ENCODE measurements around the gene PSD4.
"Not testable (repeated sequence)": the region's sequence is repeated elsewhere in the genome, so short reads cannot be mapped to it uniquely, and the experiment has no call there.

PSD4 gene

DNA sequence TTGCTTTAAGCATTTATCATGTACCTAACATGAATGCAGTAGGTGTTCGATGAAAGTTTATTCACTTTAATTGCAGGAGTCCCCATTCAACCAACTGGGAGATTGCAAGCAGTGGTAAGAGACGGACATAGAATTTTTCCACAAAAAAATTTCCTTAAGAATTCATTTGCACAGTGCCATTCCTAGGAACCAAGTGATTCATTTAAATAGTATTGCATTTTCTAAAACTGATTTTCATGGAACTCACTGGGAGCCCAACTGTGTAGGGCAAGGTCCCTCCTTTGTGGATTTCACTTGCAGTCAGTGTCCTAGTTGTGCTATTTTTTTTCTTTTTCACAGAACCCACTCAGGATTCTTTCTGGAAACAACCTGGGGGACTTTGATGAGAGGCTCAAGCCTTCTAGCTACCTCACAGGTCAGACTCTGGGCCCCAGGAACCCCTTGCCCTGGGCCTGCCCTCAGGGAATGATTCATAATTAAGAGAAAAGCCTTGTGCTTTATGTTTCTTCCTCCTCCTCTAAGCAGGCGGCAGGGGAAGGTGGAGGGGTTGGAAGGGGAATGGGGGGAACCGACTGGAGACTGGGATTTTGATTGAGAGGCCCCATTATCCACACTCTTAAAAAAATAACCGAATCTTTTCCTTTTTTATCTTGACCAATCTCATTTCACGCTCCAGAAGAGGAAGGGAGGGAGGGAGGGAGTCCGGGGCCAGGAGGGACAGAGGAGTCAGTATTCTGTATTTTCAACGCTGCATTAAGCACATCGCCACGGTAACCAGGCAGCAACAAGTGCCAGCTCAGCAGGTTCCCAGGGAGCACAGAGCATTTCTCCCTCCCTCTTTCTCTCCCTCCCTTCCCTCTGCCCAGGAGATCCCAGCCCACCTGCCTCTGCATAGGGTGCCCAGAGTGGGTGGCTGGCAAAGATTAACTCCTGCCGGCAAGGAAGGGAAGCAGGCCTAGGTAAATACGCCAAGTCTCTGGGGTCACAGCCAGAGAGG is 51.8 kb downstream of the PSD4 start:
- DNase-seq: peak; percentile 23 to 25

DNA sequence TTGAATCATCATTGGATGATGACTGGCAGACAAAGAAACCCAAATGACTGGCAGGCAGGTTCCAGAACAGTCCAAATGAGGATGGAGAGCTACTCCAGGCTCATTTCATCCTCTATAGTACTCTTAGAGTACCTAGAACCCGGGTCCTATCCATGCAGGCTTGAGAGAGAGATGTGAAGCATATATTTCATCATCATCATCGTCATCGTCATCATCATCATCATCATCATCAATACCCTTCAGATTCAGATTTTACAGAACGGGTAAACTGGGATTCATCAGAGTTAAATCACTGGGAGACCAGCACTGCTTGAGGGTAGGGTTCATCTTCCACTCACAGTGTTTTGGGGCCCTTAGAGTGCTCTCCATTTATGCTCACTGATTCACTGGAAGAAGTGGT is 52.7 kb downstream of the PSD4 start:
- no peak for DNase-seq

DNA sequence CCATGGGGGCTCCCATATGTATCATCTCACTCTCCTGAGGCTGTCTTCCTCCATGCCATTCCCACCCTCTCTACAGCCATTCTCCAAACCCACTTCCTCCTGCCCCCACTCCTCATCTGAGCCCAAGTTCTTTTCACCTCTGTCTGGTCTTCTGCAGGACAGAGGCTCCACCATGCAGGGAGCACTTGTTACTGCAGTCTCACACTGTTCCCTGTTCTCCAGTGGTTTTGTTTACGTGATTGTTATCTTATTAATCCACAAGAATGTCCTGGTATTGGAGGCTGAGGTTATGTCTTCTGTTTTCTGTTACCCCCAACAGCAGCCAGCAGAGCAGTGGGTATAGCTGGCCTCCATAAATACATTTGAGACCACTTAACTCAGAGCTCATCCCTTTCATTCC is 53.5 kb downstream of the PSD4 start:
- no peak for DNase-seq

DNA sequence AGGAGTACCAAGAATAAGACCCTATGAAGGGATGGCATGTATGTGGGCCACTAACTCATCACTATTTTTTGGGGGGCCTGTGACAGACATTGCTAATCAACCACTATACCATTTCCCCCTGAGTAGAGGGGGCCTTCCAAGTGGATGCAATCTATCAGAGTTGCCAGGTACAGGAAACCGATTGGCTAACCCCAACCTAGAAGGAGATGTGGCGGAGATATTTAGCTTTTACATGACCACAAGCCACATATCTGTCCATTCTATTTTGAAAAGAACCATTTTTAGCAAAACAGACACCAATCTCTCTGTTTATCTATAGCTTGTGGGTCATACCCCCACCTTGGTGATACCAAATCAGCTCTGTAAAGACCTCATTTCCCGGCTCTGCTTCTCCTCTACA is 53.9 kb downstream of the PSD4 start:
- DNase-seq: no peak

DNA sequence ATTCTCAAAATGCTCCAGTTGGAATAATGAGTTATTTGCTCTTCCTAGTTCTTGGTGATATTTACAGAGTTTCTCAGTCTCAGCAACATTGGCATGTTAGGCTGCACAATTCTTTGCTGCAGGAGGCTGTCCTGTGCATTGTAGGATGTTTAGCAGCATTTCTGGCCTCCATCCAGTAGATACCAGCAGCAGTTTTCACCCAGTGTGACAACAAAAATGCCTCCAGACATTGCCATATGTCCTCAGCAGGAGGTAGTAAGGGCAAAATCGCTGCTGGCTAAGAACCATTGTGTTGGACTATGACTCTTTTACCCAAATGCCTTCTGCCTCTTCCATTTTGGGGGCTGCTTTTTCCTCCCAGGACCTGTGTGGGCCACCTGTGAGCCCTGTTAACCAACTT is 54.6 kb downstream of the PSD4 start:
- no peak for DNase-seq

DNA sequence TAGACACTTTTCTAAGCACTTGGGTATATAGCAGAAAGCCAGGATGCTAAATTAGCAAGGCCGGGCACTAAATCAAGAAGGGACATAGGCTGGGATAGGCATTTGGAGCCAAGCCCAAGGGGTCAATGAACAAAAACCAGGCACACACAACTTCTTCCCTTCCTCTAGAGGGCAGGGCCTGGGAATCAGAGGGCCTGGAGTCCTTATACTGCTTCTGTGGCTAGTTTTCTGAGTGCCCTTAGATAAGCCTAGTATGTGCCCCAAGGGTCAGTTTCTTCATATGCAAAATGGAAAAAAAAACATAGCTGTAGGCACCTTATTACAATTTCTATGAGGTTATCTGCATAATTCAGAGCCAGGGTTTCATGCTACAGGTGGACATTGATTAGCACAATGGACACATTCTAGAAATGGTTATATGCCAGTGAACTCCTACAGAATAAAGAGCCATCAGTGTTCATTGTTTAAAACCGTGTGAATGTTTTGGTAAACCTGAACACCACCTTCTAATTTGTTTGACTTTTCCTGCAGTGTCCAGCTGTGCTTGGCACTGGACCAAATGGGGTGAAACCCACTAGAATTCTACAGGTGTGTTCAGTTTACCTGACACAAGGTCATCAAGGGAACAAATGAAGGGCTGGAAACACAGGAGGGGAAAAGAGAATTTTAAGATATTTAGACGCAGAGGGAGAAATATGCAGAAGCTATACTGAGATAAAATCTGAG is 55.4 kb downstream of the PSD4 start:
- no peak for DNase-seq

DNA sequence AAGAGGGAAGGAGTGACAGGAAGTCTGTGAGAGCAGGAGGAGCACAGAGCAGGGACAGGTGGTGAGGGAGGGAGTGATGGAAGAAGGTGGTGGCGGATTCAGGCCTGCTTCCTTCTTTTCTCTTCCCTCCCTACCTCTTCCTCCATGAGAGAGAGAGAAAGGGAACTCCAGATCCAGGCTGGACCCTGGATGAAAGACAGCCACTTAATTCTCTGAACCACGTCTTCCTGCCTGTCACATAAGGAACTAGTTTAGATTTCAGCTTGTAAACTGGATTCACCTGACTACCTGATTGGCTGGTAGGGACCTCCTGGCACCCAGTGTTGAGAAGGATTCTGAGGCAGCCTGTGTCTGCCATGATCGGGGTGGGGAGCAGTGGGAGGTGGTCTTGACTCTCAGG is 56.0 kb downstream of the PSD4 start:
- no peak for DNase-seq

DNA sequence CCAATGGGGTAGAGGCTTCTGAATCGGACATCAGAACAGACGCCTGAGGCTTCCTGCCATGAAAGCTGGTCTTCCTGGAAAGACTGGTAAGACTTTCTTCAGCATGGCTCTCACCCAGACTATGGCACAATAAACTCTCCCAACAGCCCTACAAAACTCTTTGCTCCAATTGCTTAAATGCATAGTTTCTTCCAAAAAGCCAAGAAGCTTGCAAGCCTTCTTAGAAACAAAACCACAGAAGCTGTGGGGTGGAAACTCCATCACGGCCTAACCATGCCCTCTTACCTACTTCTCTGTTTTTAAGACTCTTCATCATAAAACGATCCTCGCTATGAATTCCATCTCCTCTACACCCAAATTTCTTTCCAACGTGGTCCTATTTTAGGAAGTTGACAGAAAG is 56.8 kb downstream of the PSD4 start:
- no peak for DNase-seq

DNA sequence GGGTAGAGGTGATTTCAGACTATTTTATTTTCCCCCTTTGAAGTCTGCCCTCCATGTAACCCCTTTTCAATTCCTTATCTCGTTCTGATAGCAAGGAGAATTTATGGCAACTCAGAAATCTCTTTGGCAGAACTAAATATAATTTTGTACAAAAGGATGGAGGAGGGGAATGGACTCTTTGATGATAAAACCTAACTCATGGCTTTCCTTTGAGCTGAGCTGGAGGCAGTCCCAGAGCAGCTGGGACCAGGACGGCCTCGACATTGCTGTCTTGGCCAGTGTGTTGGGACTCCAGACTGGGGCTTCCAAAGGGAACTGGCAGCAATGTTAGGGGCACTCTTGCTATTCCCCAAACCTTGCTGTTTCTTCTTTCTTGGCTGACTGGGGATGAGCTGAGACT is 57.3 kb downstream of the PSD4 start:
- DNase-seq: no peak

DNA sequence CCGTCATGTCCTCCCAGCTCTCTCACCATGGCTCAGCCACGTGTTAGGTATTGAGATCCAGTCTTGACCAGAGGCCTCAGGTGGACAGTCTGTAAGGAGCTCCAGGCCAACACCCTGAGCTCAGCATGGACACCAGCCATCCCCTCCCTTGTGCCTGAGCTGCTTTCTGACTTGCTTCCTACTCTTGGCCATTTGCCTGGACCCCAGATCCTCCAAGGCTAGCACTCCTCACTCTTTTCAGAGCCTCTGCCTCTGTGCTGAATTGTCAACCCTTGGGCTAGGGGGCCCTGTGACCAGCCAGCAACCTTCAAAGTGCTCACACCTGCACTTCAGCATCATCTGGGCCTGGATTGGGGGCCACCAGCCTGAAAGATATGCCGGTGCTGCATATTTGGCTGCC is 58.4 kb downstream of the PSD4 start:
- no peak for DNase-seq

DNA sequence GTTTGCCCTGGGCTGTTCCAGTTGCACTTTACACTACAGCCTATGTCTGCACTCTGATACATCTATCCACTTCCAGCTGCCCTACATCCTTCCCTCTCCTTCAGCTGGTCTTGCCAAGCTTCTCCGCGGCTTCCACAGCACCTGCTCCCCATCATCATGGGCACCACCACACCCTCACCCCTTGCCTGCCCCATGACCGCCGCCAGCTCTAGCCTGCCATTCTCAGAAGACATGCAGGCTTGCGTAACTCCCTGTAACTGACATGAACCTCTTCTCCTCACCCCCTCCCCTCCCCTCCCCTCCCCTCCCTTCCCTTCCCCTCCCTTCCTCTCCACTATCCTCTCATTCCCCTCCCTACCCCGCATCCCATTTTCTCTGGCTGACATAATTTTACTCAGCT is 59.0 kb downstream of the PSD4 start:
- DNase-seq: no peak

DNA sequence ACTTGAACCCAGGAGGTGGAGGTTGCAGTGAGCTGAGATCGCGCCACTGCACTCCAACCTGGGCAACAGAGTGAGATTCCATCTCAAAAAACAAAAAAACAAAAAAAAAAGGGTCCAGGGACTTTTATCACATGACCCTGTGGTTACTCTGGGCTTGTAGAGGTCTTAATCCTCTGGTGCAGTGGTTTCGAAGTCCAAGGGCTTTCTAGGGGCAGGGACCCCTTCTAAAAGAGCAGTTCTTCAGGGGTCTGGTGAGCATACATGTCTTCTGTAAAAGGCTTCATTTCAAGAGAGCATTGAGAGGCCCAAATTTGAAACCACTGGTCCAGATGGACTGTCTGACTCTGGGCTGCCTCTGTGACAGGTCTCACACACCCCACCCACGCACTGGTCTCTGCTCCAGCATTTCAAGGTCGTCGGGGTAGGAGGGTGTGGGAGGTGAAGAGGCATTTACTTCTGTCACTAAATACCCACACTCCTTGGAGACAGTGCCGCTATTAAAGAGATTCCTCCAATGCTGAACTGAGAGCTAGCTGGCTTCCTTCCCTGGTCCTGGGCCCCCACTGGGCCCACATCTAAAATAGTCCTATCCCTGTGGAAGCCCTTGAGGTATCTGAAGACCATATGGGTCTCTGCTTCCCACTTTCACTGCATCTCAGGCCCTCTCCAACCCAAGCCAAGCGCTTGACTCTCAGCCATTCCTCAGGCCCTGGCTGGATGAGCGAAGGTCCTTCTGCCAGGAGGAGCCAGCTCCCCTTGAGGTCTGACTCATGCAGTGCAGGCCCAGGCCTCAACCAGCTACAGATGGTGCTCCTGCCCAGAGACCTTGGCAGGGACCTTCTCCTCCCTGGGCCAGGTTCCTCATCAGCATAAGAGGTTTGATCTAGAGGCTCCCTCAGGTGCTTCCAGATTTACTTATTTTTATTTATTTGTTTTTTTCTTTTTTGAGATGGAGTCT is 60.1 kb downstream of the PSD4 start:
- DNase-seq: no peak

DNA sequence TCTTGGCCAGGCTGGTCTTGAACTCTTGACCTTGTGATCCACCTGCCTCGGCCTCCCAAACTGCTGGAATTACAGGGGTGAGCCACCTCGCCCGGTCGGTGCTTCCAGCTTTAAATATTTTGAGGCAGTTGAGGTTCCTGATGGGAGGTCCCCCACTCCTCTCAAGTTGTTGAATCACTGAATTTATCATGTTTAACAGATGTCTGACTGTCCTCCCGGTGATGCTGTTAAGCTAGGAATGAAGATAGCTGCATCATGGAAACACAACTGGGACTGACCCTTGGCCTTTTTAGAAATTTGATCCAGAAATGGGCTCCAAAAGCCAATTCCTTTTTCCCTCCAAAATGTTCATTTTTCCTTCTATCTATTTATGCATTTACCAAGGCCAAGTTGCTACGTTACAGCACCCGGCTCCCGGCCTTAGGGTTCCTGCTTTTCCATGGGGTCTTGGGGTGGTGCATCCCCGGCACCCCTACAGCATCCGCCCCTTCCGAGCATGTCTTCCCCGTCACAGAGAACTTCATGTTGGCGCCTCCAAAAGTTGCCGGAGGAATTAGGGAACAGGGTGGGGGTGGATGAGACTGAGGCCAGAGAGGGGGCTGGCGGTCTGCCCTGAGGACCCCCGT is 61.1 kb downstream of the PSD4 start:
- no peak for DNase-seq

DNA sequence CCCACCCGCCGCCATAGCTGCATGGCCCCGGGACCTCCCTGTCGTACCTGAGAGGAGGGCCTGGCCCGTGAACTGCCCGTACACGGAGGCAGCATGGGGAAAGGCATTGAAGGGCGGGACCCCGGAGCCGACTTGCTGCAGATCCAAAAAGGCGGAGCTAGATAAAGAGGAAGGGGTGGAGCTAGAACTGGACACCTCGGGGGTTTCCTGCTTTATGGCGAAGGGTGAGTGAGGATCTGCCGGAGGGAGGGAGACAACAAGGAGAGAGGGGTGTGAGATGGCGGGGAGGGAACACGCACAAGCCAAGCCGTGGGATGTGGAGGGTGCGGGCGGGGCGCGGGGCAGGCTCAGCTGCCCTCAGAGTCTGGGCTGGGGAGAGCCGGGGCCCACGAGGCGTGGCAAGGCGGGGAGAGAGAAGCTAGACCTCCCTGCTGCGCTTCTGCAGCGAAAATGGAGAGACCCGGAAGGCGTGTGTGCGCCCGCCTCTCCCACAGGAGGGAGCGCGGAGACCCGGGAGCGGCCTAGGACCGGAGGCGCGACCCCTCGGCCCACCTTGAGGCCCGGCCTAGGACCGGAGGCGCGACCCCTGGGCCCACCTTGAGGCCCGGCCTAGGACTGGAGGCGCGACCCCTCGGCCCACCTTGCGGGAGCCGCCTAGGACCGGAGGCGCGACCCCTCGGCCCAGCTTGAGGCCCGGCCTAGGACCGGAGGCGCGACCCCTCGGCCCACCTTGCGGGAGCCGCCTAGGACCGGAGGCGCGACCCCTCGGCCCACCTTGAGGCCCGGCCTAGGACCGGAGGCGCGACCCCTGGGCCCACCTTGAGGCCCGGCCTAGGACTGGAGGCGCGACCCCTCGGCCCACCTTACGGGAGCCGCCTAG is 61.8 kb downstream of the PSD4 start:
- not testable (repeated sequence) for DNase-seq

DNA sequence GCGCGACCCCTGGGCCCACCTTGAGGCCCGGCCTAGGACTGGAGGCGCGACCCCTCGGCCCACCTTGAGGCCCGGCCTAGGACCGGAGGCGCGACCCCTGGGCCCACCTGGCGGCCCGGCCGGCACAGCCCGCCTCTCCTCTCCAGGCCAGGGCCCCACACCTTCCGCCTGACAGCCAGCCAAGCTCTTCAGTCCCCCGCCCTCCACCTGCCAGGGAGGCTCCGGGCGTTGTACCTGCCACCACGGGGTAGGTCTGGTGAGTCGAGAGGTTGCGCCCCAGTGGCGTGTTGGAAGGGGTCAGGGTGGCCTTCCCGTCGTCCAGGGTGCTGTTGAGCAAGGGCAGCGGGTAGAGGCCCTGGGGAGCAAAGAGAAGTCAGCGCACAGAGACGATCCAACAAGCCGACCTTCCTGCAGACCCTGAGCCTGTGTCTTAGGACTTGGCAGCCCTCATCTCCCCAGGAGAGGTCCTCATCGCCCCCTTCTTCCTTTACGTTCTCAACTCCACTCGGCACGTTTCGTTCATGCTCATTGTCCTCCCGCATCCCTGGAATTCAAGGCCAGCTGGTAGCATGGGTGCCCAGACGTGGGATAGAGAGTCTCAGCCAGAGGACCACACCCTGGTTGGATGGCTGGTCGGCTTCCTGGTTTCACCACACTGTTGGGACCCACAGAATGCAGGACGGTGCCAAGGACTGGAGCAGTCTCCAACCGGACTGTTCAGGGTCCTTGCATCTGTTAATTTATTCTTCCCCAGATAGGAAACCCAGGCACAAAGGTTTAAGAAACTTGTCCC is 62.8 kb downstream of the PSD4 start:
- no peak for DNase-seq

DNA sequence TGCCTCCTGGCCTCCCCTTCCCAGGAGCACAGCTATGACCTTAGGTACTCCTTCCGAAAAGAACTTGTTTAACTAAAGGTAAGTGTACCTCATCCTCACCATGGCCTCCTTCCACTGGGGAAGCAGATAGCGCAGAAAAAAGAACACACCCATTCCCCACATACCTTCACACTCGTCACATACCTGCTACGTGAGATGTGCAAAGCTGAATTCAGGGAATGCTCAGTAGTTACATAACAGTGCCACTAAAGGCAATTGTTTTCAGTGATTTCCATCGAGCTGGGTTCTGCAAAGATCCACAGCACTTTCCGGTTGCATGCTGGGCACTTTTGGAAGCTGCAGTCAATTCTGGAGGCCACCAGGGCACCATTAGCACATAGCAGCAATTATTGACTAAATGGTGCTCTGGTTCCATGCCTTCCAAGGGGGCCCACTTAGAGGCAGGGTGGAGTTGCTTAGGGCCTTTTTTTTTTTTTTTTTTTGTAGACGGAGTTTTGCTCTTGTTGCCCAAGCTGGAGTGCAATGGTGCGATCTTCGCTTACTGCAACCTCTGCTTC is 63.9 kb downstream of the PSD4 start:
- no peak for DNase-seq

DNA sequence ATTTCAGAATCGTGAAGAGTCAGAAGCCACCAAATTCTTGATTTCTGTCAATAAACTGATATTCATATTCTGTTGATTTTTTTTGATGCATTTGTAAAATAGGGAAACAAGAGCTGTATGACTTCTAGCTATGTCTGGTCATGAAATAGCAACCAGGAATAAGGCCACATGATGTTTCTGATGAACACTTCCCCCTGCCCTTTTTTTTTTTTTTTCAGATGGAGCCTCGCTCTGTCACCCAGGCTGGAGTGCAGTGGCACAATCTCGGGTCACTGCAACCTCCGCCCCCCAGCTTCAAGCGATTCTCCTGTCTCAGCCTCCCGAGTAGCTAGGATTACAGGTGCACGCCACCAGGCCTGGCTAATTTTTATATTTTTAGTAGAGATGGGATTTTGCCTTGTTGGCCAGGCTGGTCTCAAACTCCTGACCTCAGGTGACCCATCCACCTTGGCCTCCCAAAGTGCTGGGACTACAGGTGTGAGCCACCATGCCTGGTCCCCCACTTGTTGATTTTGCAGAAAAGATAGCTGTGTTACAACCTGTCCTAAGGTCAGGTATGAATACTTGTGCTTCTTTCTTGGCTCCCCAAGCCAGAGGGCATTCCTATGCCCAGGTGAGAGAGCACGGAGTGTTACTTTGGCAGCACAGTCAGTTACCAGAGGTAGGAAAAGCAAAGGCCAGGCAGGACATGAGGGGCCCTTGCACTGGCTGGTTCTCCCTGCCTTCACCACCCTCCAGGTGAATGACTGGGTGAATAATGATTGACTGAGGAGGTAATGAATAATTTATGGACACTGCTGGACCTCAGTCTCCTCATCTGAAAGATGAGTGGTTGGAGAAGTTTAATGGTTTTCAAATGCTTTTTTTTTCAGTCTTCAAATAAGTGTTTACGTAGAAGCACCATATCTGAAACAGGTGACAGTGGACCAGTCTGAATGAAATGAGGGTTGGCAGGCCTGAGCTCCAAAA is 65.4 kb downstream of the PSD4 start:
- DNase-seq: no peak

DNA sequence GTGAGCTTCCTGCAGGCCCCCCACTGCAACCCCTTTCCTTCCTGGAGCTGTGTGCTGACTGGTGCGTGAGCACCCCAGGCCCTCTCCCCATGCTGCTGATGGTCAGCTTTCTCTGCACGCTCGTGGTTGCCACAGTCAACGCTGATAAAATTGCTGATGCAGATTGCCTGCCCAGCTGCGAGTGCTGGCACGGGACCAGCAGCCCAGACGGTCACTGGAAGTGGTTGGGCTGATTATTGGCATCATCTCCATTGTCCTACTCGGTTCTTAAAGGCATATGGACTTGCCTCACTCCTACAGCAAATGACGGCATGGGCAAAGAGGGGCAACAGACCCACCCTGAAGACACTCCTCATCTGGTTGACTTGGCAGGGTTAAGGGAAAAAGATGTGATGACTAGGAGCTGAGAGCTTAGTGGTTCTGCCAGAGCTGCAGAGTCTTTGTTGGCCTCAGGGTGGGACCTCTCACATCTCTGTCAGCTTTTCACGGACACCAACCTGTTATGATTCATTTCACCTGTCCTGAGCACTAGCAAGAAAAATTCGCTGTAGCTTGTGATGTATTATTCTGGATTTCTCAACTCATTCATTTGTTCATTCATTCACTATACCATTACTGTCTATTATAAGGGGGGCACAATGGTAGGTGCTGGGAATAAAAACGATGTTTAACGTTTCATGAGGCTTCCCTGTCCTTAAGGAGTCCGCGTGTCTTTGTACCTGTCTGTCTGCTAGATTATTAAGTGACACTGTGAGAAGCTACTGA is 66.6 kb downstream of the PSD4 start:
- DNase-seq: peak; percentile 34 to 70

Measured in hippocampal formation (tissue), 2 donors.